Small intestine (tissue), 7 donors: ENCODE measurements around the gene TMA7B. TPM values are rescaled to one million over a fixed set of nuclear protein-coding genes. Genes with fewer than 3 reads are reported as not detected.
A peak's percentile ranks its signal among the peaks of the same experiment; 100 is the strongest.

Experiments used
- DNase-seq, 2 donors: peaks; one replicate each; pipeline versions ENCODE4 v3.0.0 to v3.0.0-alpha.2; 2013
- FAIRE-seq: peaks from 2 replicates; lab custom pipeline; 2012; peaks lifted over from hg19 to GRCh38; lab: Jason Lieb, UNC
- H3K27ac ChIP-seq, 3 donors: one replicate each; pipeline ENCODE4 v1.5.1; 2013; ENCODE audit warnings: low read length in 2 of 3, mild to moderate bottlenecking in 2 of 3, control low read depth in 1 of 3, inconsistent platforms in 1 of 3, low read depth in 1 of 3, moderate library complexity in 1 of 3
- H3K27me3 ChIP-seq, 3 donors: one replicate each; pipeline ENCODE4 v1.6.1; 2013; ENCODE audit warnings: low read length in 3 of 3, inconsistent platforms in 1 of 3; ENCODE audit not compliant: control insufficient read depth in 3 of 3, insufficient read depth in 3 of 3
- H3K36me3 ChIP-seq, 3 donors: one replicate each; pipeline ENCODE4 v1.6.1; 2013; ENCODE audit warnings: low read length in 3 of 3, inconsistent platforms in 1 of 3, low read depth in 1 of 3, mild to moderate bottlenecking in 1 of 3, moderate library complexity in 1 of 3; ENCODE audit not compliant: control insufficient read depth in 3 of 3, insufficient read depth in 2 of 3
- H3K4me1 ChIP-seq, 3 donors: one replicate each; pipeline ENCODE4 v1.6.1; 2013; ENCODE audit warnings: low read length in 2 of 3, inconsistent platforms in 1 of 3, low read depth in 1 of 3, mild to moderate bottlenecking in 1 of 3, moderate library complexity in 1 of 3; ENCODE audit not compliant: control insufficient read depth in 3 of 3, insufficient read depth in 2 of 3
- H3K4me3 ChIP-seq, 3 donors: one replicate each; pipeline ENCODE4 v1.5.1; 2013; ENCODE audit warnings: low read length in 3 of 3, control low read depth in 1 of 3, inconsistent platforms in 1 of 3, low read depth in 1 of 3, mild to moderate bottlenecking in 1 of 3, moderate library complexity in 1 of 3
- H3K9me3 ChIP-seq, 2 donors: one replicate each; pipeline ENCODE4 v1.6.1; 2013; ENCODE audit warnings: low read depth in 1 of 2, low read length in 1 of 2; ENCODE audit not compliant: control insufficient read depth in 2 of 2, insufficient read depth in 1 of 2
- WGBS, 3 donors: extraction: QIAGEN DNeasy Blood & Tissue Kit; methylation state at CpG; one replicate each; pipeline ENCODE4 v1.1.7; 2013; 5-methylcytosine and 5-hydroxymethylcytosine counted together
- polyA plus RNA-seq, 4 donors: library from polyadenylated mRNA; stranded (reverse) in 3 of 4; unstranded in 1 of 4; fragments of 200-250 nt in 3 of 4; fragments of 120-200 nt in 1 of 4; gene quantifications; one replicate each; pipeline versions ENCODE4 v1.2.1 to v1.2.3, GENCODE V29; 2013
- donor health status: healthy with polysubstance abuse.
- donor health status: control.
- donor health status: control.
- donor health status: Bipolar disorder and iron deficiency.
- donor health status: healthy.

The TMA7B gene
- polyA plus RNA-seq, 4 donors: 0.04 to 0.54 (median 0.15) TPM; not detected in 1

DNA sequence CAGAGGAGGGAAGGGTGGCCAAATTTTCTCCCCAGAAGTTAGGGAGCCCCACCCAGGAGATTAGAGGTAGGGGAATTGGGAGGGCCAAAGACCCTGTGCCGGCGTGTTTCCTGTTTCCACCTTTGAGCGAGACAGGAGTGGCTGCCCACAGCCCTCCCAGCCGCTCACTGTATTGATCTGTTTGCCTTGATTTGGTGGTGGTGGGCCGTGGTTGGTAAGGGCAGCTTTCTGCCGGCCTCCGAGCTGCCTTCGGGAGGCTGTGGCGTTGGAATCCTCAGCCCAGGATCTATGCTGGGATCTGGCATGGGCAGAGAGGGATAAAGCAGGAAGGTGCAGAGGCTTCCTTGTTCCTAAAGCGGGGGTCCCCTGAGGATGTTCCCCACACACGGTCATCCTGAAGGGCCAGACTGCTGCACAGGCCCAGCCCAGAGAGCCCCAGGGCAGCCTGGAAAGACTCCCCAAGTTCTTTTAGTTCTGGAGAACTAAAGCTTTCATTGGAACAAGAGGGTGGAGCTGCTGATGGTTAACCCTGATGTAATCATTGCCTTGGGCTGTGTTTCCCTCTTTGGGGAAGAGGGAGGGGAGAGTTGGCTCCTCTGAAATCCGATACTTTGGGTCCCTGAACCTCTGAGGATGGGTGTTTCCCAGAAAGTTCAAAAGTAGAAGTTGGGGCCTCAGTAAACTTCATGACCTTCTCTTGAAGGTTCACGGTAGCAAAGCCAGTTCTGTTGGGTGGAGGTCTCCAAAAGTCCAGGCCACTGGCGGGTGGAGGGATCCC is 41.8 kb downstream of the TMA7B start:
- WGBS, 3 donors: 79 to 92% (median 92%) methylated on average over 14 of the region's 14 CpGs
- Histone ChIP-seq H3K4me3 (no peak overlapping the region), H3K27ac (no peak overlapping the region), H3K36me3 (peaks cover 0 to 50% (median 0%) of the 10 kb centered on the region in 3 donors), H3K4me1 (peaks cover 2 to 59% (median 17%) of the 10 kb centered on the region in 3 donors), H3K9me3 (no peaks in the 10 kb centered on the region), H3K27me3 (no peaks in the 10 kb centered on the region)
- no peak for DNase-seq
- FAIRE-seq: no peak

DNA sequence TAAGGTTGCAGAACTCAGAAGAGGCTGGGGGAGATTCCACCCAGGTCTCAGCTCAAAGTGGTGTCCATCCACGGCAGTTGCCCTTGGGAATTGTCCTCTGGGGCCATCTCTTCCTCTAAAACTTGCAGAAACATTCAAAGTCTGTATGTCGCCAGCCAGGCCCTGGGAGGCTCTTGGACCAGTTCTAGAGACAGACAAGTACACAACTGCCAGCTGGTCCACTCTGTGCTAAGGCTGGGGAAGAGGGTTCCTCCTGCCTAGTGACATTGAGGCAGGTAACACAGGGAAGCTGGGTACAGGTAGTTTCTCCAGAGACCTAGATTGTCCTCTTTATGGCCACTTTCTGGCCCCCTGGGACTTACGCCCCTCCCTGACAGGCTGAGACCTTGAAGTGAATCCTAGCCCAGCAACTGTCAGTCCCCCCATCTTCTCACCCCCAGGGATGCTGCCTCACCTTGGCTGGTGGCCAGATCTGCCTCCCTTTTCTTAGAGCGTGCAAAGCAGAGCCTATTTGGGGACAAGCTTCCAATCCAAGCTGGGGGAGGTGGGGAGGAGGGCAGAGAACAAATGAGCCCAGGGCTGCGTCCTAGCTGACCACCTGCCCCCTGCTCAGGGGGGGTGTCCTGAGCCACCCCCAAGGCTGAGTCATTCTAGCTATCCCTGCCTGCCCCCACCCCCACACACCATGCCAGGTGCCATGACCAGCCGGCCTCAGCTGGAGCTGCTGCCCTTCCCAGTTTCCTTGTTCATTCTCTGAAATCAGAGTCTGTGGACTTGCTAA is 42.9 kb downstream of the TMA7B start:
- Histone ChIP-seq H3K27me3 (no peaks in the 10 kb centered on the region), H3K9me3 (no peaks in the 10 kb centered on the region), H3K4me1 (peaks cover 2 to 48% (median 17%) of the 10 kb centered on the region in 3 donors), H3K36me3 (peaks cover 0 to 45% (median 0%) of the 10 kb centered on the region in 3 donors), H3K27ac (no peak overlapping the region), H3K4me3 (no peak overlapping the region)
- no peak for DNase-seq
- 69 to 79% (median 75%) methylated on average over 6 of the region's 6 CpGs for WGBS, 3 donors
- no peak for FAIRE-seq

DNA sequence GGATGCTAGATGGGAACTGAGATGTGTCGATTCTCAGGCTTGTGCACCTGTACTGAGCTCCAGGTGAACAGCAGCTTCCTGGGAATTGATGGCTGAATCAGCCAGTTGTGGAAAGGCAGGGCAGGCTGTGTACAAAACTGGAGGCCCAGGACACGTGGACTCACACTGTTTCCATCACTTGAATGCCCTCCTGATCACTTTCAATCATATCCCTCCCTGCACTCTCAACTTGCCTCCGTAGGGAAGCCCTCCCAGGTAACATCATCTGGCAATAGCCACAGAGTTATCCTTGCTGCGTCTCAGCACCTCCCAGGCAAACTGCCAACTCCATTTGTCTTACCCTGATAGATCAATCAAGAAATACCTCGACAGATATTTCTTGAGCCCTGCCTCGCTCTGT is 44.6 kb downstream of the TMA7B start:
- no peaks in the 10 kb centered on the region for H3K9me3 ChIP-seq
- peaks cover 0 to 1% (median 0%) of the 10 kb centered on the region in 3 donors for H3K27me3 ChIP-seq
- FAIRE-seq: no peak
- H3K4me3 ChIP-seq: no peak overlapping the region
- no peak for DNase-seq
- peaks cover 0 to 57% (median 0%) of the 10 kb centered on the region in 3 donors for H3K36me3 ChIP-seq
- 73 to 80% (median 79%) methylated on average over 6 of the region's 6 CpGs for WGBS, 3 donors
- peaks cover 0 to 37% (median 15%) of the 10 kb centered on the region in 3 donors for H3K4me1 ChIP-seq
- no peak overlapping the region for H3K27ac ChIP-seq

DNA sequence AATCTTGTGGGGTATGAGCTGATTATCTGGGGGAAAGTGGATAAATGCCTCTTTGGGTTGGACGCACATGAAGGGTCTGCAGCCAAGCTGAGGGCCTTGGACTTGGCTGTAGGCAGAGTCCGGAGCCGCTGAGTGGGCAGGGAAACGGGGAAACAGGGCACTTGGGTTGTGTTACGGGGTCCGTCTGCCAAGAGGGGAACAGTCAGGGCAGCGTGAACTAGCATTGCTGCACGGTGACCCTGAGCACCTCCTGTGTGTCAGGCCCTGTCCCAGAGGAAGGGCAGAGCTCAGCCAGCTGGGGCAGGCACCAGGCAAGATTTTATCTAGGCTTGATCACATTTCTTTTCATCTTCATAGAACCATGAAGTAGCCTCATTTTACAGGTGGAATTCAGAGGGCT is 46.4 kb downstream of the TMA7B start:
- peaks cover 0 to 34% (median 9%) of the 10 kb centered on the region in 3 donors for H3K4me1 ChIP-seq
- no peak for FAIRE-seq
- H3K27ac ChIP-seq: no peak overlapping the region
- DNase-seq: no peak
- peaks cover 0 to 55% (median 0%) of the 10 kb centered on the region in 3 donors for H3K36me3 ChIP-seq
- H3K27me3 ChIP-seq: peaks cover 0 to 2% (median 0%) of the 10 kb centered on the region in 3 donors
- WGBS, 3 donors: 86 to 90% (median 89%) methylated on average over 8 of the region's 8 CpGs
- H3K9me3 ChIP-seq: no peaks in the 10 kb centered on the region
- no peak overlapping the region for H3K4me3 ChIP-seq

DNA sequence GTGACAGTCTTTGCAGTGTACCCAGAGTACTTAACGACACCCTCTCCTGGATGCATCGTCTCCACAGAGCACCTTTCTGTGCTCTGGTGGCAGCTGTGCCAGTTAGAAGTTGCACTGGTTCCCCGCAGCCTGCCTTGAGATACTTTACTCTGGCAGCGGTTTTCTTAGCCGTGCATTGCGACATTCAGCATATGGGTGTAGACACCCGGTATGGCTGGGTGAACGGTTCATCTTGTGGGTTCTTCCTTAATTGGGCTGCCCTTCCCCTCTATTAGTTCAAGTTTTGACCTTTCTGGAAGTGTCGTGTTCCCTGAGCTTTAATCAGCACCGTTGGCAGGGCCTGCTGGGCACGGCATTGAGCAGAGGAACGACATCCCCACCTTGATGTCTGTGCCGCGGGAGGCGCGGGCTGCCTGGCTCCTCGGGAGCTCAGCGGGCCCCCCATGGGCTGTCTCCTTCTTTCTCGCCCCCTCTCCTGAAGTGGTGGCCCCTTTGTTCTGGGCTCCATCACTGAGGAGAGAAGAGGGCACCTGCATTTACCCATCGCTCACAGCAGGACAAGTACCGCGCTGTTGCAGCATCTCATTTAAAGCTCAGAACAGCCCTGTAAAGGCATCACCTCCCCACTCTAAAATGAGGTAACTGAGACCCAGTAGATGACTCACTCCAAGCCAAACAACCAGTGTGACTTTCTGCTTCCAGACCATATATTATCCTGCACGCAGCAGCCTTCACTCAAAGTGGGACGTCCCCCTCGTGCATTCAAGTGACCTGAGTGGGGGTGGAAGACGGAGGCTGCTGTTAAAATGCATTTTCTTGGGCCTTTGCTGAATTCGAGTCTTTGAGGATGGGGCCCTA is 47.9 kb downstream of the TMA7B start:
- DNase-seq (no peak), FAIRE-seq (no peak)
- Histone ChIP-seq H3K4me3 (no peak overlapping the region), H3K4me1 (peaks cover 0 to 29% (median 6%) of the 10 kb centered on the region in 3 donors), H3K9me3 (no peaks in the 10 kb centered on the region), H3K36me3 (peaks cover 0 to 51% (median 0%) of the 10 kb centered on the region in 3 donors), H3K27me3 (peaks cover 0 to 2% (median 0%) of the 10 kb centered on the region in 3 donors), H3K27ac (no peak overlapping the region)
- 74 to 81% (median 80%) methylated on average over 26 to 27 of the region's 27 CpGs for WGBS, 3 donors

DNA sequence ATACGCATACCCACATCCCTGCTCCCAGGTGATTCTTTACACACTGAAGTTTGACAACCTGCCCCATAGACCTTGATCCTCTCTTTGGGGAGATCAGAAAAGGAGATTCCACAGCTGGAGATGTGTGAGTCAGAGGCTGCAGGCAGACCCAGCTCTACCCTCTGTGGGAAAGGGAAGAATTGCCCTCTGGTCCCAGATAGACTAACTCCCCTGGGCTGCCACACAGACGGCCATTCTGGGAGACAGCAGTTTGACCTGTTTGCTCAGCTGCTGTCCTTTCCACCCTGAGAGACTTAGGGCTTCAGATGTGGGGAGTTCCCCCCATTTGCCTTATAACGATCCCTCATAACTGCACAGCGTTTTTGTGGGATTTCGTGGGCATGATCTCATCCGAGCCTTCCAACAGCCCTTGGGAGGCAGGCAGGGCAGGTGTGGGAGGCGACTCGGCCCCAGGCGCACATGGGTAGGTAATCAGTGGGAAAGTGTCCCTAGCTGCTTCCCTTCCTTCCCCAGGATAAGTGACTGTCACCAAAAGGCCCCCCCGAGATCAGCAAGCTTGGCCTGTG is 48.6 kb downstream of the TMA7B start:
- H3K27me3 ChIP-seq: peaks cover 0 to 2% (median 0%) of the 10 kb centered on the region in 3 donors
- FAIRE-seq (no peak), DNase-seq (peak in 1 of 2 donors; percentile 36)
- H3K36me3 ChIP-seq: peaks cover 0 to 48% (median 0%) of the 10 kb centered on the region in 3 donors
- H3K4me1 ChIP-seq: peaks cover 0 to 24% (median 6%) of the 10 kb centered on the region in 3 donors
- 73 to 81% (median 79%) methylated on average over 10 of the region's 10 CpGs for WGBS, 3 donors
- no peak overlapping the region for H3K4me3 ChIP-seq
- H3K9me3 ChIP-seq: no peaks in the 10 kb centered on the region
- no peak overlapping the region for H3K27ac ChIP-seq

DNA sequence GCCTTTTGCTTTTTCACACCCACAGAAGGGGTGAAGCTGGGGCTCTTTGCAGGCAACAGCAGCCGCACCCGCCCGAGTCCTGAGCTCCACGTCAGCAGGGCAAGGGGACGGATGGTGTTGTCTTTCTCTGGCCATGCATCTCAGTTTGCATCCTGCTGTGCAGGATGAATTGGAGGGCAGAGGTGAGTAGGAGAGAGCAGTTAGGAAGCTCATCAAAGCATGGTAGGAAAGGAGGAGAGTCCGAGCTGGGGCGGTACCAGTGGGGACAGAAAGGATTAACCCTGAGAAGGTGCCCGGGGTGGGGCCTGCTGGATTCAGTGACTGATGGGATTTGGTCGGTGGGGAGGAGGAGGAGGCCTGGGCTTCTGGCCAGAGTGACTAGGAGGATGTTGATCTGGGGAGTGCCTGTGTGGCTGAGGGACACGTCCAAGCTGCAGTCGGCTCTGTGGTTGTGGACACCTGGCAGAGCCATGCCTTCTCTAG is 49.1 kb downstream of the TMA7B start:
- Histone ChIP-seq H3K27me3 (peaks cover 0 to 2% (median 0%) of the 10 kb centered on the region in 3 donors), H3K36me3 (peaks cover 0 to 48% (median 0%) of the 10 kb centered on the region in 3 donors), H3K27ac (no peak overlapping the region), H3K4me1 (peaks cover 0 to 25% (median 6%) of the 10 kb centered on the region in 3 donors), H3K9me3 (no peaks in the 10 kb centered on the region), H3K4me3 (no peak overlapping the region)
- FAIRE-seq (no peak), DNase-seq (peak in 1 of 2 donors; percentile 39)
- 19 to 30% (median 28%) methylated on average over 11 of the region's 11 CpGs for WGBS, 3 donors
